Activated T-helper 1 cell treated with anti-CD3 and anti-CD28 coated beads, Interleukin-2, amount 50 U/mL, for 16 hours (primary cell): ENCODE results near the gene TK1.

ENCODE experiments used
- DNase-seq, 2 donors: peaks; one replicate each; pipeline ENCODE4 v3.0.0-alpha.2; 2020; ENCODE audit warnings: low read depth in 1 of 2, low spot score in 1 of 2

Gene TK1

DNA sequence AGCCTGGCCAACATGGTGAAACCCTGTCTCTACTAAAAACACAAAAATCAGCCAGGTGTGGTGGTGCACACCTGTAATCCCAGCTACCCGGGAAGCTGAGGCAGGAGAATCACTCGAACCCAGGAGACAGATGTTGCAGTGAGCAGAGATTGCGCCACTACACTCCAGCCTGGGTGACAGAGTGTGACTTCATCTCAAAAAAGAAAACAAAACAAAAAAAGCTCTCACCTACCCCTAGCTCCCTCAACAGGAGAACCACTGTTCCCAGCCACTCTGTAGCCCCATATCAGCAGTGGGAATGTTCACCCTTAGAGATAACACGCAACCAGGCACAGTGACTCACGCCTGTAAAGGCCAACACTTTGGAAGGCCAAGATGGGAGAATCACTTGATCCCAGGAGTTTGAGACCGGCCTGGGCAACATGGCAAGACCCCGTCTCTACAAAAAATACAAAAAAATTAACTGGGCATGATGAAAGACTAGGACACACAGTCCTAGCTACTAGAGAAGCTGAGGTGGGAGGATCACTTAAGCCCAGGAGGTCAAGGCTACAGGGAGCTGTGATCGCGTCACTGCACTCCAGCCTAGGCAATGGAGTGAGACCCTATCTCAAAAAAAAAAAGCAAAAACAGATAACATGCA lies 50.9 kb downstream of the TK1 start:
- no peak for DNase-seq

DNA sequence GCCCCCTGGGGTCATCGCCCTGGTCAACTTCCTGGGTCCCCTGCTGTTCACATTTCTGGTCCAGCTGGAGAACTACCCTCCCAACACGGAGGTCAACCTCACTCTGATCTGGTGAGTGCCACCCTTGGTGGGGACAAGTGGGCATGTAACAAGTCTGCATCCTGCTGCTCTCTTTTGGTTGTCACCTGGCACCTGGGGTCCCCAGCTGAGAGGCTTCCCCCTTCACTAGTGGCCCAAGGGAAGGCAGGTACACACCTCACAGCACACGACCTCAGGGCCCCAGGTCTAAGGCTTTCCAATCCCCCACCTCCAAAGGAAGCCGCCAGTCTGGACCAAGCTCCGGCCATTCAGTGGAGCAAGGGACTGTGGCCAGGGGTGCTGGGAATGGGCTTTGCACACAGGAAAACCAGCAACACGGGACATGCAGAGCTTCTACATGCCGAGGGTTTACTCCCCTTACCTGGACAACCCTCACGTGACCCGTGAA lies 51.9 kb downstream of the TK1 start:
- no peak for DNase-seq

DNA sequence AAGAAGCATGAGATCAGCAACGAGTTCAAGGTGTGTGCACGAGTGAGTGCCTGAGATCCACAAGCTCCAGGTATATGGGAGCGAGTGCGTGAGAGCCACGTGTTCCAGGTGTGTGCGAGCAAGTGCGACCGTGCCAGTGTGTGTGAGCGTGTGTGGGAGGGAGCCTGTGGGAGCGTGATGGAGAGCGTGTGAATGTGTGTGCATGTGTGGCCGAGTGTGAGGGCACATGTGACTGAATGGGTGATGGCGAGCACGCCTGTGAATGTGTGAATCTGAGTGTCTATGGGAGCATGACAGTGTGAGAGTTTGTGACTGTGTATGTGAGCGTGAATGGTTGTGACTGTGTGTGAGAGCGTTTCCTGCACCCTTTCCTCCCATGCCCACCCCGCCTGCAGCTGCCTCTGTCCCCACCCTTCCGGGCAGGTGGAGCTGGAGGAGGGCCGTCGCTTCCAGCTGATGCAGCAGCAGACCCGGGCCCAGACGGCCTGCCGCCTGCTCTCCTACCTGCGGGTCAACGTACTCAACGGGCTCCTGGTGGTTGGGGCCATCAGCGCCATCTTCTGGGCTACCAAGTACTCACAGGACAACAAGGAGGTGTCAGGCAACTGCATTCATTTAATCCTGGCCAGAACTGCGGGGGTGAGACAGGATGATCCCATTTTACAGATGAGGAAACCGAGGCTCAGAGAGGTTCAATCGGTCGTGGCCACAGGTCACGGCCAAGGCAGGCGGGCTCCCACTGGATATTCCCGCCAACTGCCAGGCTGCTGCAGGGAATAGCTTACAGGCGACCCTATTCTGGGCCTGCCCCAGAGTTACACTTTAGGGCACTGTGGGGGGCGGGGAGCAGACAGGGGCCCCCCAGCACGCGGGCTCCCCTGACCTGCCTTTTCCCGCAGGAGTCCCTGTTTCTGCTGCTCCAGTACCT lies 52.6 kb downstream of the TK1 start:
- DNase-seq, result peak; percentile 54 to 58

DNA sequence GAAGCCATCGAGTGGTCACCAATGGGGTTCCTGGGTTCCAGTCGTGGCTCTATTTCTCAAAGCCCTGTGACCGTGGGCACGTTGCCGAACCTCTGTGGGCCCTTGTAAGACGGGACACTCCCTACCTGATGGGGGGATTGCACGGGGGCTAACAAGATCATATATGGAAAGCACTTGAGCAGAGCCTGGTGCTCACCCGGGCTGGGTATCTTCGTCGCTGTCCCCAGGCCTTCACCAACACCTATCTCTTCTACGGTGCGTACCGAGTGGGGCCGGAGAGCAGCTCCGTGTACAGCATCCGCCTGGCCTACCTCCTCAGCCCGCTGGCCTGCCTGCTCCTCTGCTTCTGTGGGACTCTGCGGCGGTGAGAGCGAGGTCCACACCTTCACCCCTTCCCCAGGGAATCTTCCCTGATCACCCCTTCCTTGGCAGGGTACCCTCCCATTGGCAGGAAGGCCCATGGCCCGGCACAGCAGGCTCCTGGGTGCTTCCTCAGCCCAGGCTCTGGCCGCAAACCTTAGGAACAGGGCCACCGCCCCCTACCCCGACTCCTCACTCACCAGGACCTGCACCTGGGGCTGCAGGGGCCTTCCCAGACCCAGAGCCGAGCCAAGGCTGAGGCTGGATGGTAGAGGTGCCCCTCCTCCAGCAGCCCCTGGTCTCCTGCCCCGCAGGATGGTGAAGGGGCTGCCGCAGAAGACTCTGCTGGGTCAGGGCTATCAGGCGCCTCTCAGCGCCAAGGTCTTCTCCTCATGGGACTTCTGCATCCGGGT lies 53.5 kb downstream of the TK1 start:
- DNase-seq, result no peak

DNA sequence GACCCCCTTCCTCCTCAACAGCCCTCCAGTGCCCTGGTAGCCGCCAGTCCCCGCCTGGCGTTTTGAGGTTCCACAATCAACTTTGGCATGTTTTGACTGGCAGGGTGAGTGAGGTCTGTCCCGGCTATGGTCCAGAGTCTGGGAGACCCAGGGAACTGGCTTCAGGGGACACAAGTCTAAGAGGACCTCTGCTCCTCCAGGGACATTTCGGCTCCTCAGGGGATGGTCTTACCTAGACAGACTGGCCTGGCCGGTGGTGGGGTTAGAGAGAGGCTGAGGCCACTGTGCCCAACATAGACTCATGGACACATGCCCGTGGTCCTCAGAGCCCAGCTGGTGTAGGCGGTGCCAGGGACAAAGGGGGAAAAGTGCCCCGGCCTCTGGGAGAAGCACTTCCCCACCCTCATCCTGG lies 54.1 kb downstream of the TK1 start:
- DNase-seq, result no peak

DNA sequence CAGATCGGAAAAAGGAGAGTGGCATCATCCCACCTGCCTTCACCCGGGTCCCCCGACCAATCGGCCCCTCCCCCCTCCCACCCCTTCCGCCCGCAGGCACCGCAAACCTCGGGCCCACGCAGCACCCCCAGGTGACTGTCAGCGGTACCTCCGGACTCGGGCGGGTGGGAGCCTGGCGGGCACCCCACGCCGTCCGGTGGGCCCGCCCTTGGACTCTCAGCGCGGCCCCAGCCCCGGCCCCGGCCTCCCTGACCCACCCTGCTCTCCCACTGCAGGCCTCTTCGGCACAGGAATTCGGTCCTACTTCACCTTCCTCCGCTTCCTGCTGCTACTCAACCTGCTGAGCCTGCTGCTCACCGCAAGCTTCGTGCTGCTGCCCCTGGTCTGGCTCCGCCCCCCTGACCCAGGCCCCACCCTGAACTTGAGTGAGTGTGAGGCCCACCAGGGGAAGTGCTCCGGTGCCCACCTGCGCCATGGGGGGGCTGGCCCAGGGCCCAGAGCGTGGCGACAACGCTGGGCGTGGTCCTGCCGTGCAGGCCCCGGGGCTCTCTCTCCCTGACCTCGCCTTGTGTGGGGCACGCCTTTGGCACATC lies 54.7 kb downstream of the TK1 start:
- no peak for DNase-seq

DNA sequence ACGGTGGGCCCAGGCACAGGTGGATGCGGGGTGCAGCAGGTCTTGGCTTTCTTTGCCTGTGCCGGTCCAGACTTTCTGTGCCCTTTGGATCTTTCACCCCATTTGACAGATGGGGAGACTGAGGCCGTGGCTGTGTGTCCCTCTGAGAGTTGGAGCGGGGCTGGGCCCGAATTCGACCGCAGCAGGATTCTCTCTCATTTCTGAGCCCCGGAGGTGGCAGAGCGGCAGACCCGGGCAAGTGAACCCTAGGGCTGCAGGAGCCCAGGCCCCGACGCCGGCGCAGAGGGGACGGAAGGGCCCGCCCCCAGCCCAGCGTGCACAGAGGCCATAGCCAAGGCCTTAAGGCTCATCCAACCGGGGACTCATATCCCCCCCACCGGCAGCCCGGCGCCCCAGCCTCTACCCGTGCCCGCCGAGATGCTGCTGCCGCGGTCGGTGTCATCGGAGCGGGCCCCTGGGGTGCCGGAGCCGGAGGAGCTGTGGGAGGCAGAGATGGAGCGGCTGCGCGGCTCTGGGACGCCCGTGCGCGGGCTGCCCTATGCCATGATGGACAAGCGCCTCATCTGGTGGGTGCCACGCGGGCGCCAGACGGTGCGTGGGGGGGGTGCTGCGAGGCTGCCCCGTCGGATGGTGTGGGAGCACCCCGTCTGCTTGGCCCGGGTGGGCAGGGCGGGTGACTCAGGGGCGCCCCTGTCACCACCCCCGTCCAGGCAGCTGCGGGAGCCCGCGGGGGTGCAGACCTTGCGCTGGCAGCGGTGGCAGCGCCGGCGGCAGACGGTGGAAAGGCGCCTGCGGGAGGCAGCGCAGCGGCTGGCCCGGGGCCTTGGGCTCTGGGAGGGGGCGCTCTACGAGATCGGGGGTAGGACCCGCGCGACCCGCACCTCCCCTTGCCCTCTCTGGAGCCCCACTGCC lies 55.4 kb downstream of the TK1 start:
- DNase-seq, result no peak

DNA sequence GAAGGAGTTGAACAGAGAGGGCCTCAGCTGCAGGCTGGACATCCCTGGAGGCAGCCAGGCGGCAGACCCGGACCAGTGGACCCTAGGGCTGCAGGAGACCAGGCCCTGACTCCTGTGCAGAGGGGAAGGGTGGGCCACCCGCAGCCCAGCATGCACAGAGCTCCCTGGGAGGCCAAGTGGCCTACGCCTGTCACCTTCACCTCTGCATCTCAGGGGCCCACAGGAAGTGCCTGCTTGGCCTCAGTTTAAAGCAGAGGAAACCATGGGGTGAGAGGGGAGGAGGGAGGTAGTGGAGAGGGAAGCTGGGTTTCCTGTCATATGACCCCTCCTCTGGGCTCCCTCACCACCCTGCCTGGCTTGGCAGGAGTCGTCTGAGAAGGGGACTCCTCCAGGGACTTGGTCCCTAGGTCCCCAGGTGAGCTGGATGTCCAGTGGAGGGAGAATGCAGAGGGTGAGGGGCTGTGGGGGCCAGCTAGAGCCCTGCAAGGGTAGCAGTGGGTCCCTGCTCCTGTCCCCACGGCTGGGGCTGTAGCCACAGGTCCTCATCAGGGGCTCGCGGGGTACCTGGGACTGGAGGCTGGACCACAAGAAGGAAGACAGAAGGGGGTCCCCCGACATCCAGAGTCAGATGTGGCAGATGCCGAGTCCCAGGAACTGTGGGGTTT lies 56.3 kb downstream of the TK1 start, which contains the start of gene TMC8:
TMC8 (plus strand) TSS at position 335 of the 665 bp plus-strand sequence. CDS start 818 bp downstream, outside the sequence.
- DNase-seq, result peak; percentile 55 to 67

DNA sequence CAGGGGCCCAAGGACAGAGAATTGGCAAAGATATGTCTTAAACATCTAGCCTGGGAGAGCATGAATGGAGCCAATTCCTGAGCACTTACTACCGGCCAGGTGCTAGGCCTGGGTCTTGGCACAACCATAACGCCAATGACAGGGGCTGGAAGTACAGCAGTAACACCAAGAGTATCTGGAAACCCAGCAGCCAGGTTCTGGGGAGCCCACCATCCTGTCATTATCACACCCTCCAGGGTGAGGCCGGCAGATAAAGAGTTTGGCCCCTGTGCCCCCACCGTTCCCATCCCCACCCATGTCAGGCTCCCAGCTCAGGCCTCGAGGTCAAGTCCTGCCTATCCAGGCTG lies 56.8 kb downstream of the TK1 start:
- DNase-seq, result no peak

DNA sequence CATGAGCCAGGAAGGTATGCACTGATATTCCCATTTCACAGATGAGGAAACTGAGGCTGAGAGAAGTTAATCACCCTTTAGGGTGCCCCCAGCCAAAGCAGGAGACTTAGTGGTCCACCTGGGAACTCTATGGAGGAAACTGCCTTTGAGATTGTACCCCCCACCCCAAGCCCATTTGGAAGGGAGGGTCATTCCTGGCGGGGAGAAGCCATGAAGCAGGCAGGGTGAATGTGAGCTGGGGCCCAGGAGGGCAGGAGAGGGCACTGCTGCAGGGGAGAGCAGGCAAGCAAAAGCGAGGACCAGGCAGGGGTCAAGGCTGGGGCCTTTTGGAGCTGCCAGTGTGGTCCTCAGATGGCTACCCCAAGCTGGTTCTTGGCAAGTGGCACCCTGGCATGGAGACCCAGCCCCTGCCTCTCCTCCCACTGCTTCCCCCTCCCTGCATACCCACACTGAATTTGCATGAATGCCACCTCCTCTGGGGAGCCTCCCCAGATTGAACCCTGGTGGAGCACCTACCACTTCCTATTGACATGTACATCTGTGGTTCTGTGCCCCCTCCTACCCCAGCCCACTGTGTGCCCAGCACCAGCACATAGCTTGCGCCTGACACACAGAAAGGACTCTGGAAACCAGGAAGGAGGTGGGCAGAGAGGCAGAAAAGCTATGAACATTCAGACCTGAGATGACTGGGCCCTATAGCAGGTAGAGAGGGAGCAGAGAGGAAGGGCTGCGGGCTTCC lies 57.3 kb downstream of the TK1 start:
- no peak for DNase-seq

DNA sequence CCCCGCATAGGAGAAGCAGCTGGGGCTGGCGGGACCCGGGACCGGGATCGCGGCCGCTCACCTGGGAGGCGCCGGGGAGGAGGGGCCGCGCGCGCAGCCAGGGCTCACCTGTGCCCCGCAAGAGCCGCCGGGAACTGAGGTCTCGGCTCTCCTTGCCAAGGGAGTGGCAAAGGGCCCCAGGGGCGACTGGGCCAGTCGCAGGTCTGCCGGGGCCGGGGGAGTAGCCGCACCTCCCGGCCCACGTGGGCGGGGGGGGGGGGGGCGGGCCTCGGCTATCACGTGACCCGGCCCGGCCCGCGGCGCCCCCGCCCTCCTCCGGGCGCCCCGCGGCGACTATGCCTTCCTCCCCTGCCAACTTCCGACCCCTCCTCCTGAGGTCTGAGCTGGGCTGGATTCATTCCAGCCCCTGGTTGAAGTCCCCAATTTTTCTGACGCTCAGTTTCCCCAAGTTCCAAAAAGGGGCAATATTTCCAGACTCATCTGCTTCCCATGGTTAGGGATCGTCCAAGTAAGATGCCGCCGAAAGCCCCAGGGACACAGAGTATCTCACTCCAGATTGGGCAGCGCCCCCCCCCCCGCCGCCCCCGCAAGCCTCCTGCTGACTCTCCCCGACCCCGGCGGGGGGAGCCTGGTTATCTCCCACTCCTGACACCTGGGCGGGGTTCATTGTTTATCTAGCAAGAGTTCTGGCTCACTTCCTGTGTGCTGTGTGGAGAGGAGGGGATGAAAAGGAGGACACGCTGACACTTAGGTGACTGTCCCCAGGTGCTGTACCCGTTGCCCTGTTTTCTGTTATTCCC lies 58.1 kb downstream of the TK1 start, which contains the start of gene TMC6:
TMC6 (minus strand) TSS at position 205 of the 800 bp plus-strand sequence. CDS start 1,923 bp downstream, outside the sequence.
- peak; percentile 49 to 58 for DNase-seq

DNA sequence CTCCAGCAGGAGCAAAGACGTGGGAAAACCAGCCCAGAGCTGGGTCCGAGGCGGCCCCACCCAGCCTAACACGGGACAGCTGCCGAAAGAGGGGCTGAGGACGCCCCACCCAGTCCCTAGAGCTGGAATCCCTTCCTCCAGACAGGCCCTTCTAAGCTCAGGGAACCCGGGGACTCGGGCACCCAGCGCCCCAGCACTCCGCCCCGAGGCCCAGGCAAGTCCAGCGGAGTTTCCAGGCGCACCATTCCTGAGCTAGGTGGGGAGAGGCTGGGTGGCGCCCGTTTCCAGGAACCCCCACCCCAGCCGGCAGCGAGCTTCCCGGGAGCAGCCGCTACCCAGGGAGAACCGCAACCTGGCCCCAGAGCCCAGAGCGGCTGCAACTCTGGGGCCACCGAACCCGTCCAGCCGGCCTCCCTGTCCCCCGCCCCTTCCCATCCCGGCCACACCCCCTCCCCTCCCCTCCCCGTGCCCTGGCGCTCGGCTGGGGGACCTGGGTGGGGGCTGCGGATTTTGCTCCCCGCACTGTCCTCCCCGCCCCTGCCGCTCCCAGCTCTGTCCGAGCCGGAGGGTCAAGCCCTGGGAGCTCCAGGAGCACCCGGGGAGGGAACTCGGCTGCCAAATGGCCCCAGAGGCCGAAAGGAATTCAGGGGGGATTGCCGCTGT lies 58.8 kb downstream of the TK1 start:
- no peak for DNase-seq

DNA sequence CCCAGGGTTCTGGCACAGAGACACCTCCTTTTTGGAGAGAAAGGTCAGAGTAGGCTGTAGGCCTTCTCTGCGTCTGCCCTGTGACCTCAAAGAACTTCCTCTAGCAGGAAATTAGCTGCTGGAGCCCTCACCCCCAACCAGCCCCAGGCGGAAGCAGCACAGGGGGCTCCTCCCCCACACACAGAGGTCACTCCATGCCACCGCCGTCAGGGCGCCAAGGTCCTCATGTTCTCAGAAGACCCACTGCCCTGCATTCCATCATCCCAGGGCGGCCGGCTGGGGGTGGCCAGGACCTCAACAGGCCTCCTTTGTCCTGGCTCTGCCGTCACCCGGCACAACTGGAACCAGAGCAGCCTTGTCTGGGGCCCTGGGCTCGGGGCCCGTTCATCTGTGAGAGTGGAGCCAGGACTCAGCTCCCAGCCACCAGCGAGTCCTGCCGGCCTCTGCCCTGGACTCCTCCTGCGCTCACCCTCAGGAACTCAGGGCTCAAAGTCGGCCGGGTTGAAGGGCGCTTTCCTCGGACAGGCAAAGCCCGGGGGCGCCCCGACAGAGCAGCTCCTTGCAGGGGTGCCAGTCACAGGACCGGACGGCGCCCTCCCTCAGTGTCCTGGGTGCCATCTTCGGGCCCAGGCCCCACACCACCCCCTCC lies 59.5 kb downstream of the TK1 start:
- DNase-seq, result peak; percentile 53 to 56

DNA sequence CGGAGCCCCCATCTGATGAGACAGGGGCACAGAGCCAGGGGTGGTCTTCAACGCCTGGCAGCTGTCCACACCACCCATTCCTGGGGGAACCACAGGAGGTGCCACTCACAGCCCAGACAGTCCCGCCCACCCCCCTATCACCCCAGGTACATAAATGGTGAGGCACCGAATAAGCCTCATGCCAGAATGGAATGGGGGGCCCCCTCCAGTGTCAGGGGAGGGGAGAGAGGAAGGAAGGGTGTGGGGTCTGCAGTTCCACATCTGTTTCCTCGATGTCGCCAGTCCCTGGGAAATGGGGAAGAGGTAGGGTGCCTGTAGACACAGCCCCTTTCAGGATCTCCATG lies 60.0 kb downstream of the TK1 start:
- DNase-seq, result no peak

DNA sequence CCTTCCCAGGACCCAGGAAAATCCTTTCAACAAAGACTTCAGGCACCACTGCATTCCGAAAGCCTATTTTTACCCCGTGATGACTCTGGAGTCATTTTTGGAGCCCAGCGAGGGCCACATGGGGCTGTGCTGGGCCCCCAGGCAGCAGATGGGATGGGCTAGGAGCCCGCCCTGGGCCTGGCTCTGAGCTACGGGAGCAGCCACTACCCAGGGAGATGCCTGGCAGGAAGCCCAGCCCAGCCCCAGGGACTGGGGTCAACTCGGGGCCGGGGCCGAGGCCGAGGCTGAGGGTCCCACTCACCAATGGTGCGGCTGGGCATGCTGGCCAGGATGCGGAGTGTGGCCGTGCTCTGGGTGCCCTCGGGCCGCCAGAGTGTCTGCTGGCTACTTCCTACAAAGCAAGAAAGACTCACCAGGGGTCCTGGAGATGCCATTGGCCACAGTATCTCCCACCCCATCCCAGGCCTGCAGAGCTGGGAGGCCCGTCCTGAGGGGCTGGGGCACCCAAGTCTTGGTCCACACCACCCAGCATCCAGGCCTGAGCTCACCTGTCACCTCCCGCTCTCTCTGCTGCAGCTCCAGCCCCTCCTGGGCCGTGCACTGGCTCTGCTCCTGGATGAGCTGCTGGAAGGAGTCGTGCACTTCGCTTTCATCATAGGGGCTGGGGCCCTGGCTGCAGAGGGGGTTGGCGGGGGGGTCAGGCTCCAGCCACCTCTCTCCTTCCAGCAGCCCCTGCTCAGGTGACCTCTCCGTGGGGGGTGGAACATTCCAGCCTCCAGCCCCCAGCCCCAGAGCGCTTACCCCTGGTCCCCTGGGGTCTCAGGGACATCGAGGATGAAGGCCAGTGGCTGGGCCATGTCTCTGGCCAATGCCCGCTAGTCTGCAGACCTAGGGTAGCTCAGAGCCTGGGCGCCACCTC lies 60.6 kb downstream of the TK1 start:
- no peak for DNase-seq
